GM23248 (cell line): ENCODE data around the gene VWA5B1. TPM values are rescaled to one million over a fixed set of nuclear protein-coding genes. Genes with fewer than 3 reads are reported as not detected.
A peak's percentile ranks its signal among the peaks of the same experiment; 100 is the strongest.

ENCODE experiments used
- DNase-seq: peaks from one replicate; pipeline ENCODE4 v3.0.0-alpha.2; 2015
- H2AFZ ChIP-seq: fragments of 200-600 bp; sonication (generic); 2 replicates; pipeline ENCODE4 v1.6.1; 2016; ENCODE audit warnings: antibody characterized with exemption
- H3F3A ChIP-seq: fragments of 200-600 bp; sonication (generic); 2 replicates; pipeline ENCODE4 v1.6.1; 2016; ENCODE audit warnings: mild to moderate bottlenecking, antibody characterized with exemption, mixed run types; ENCODE audit not compliant: insufficient read depth
- H3K27ac ChIP-seq: fragments of 200-600 bp; sonication (generic); 2 replicates; pipeline ENCODE4 v1.5.1; 2016; ENCODE audit warnings: mild to moderate bottlenecking
- H3K27me3 ChIP-seq: fragments of 200-600 bp; sonication (generic); replicated peaks from 2 replicates; pipeline ENCODE4 v1.6.1; 2016; ENCODE audit warnings: mild to moderate bottlenecking; ENCODE audit not compliant: insufficient read depth
- H3K36me3 ChIP-seq: fragments of 200-600 bp; sonication (generic); 2 replicates; pipeline ENCODE4 v1.6.1; 2016; ENCODE audit warnings: low read depth, mild to moderate bottlenecking
- H3K4me1 ChIP-seq: fragments of 200-600 bp; sonication (generic); 2 replicates; pipeline ENCODE4 v1.6.1; 2016; ENCODE audit warnings: mild to moderate bottlenecking; ENCODE audit not compliant: insufficient read depth
- H3K4me2 ChIP-seq: fragments of 200-600 bp; sonication (generic); one replicate; pipeline ENCODE4 v1.6.1; 2016; ENCODE audit warnings: mild to moderate bottlenecking; ENCODE audit not compliant: unreplicated experiment
- H3K4me3 ChIP-seq: fragments of 200-600 bp; sonication (generic); 2 replicates; pipeline ENCODE4 v1.5.1; 2016; ENCODE audit warnings: mild to moderate bottlenecking
- H3K79me2 ChIP-seq: fragments of 200-600 bp; sonication (generic); 2 replicates; pipeline ENCODE4 v1.6.1; 2016; ENCODE audit warnings: mild to moderate bottlenecking; ENCODE audit not compliant: insufficient read depth
- H3K9ac ChIP-seq: fragments of 200-600 bp; sonication (generic); 2 replicates; pipeline ENCODE4 v1.6.1; 2016; ENCODE audit warnings: mild to moderate bottlenecking
- H3K9me2 ChIP-seq: fragments of 200-600 bp; sonication (generic); 2 replicates; pipeline ENCODE4 v1.6.1; 2016; ENCODE audit warnings: mixed run types, mild to moderate bottlenecking, moderate library complexity; ENCODE audit not compliant: insufficient read depth
- H3K9me3 ChIP-seq: fragments of 200-600 bp; sonication (generic); one replicate; pipeline ENCODE4 v1.6.1; 2017; ENCODE audit warnings: low read depth
- H4K20me1 ChIP-seq: fragments of 200-600 bp; sonication (generic); 2 replicates; pipeline ENCODE4 v1.6.0; 2016; ENCODE audit not compliant: insufficient read depth
- EZH2 ChIP-seq: fragments of 200-600 bp; sonication (generic); IDR thresholded peaks from 2 replicates; pipeline ENCODE4 v1.6.1; 2018; ENCODE audit warnings: antibody characterized with exemption, mild to moderate bottlenecking; ENCODE audit not compliant: insufficient read depth, poor library complexity, severe bottlenecking
- EZH2phosphoT487 ChIP-seq: fragments of 200-600 bp; sonication (generic); IDR thresholded peaks from 2 replicates; pipeline ENCODE4 v1.6.1; 2018; ENCODE audit warnings: antibody characterized with exemption, moderate library complexity, mild to moderate bottlenecking, low read depth; ENCODE audit not compliant: insufficient read depth
- WGBS, 2 experiments: methylation state at CpG; one replicate each; pipeline ENCODE4 v1.1.6; 2015 to 2017; ENCODE audit warnings: low lambda C conversion rate in 2 of 2, low coverage in 1 of 2; ENCODE audit errors: missing lambda C conversion rate in 2 of 2; 5-methylcytosine and 5-hydroxymethylcytosine counted together
- in situ Hi-C: fragments of 300-500 bp; cut with MboI; formaldehyde crosslinking; loops from 2 replicates; pipeline ENCODE4 v1.15.0; 2020
- polyA plus RNA-seq: library from polyadenylated mRNA; unstranded; fragments of >200 nt; fragmentation: Nextera tagmentation; extraction: Ambion mirVana; gene quantifications from 2 replicates; pipeline ENCODE4 v1.2.1, GENCODE V29; 2016
- total RNA-seq: library from RNA; depleted of rRNA; stranded (reverse); fragments of >200 nt; shearing (Covaris generic); gene quantifications from 2 replicates; pipeline ENCODE4 v1.2.3, GENCODE V29; 2014

Gene VWA5B1
- total and polyA plus RNA-seq, 2 experiments from 2014 or later, result not detected

- H3K4me2 ChIP-seq, result no peak overlapping the region
- TF ChIP-seq EZH2 (no peak), EZH2phosphoT487 (no peak)
- no peak overlapping the region for H3K27ac ChIP-seq
- H3K27me3 ChIP-seq, result peaks cover 36% of the 10 kb centered on the region
- H2AFZ ChIP-seq, result no peak overlapping the region
- no peaks in the 10 kb centered on the region for H3F3A ChIP-seq
- H3K9me2 ChIP-seq, result no peaks in the 10 kb centered on the region
- no peaks in the 10 kb centered on the region for H3K79me2 ChIP-seq
- DNase-seq, result no peak
- no peak overlapping the region for H3K9ac ChIP-seq
- H3K4me1 ChIP-seq, result no peaks in the 10 kb centered on the region
- H3K4me3 ChIP-seq, result no peak overlapping the region
- WGBS, 2 experiments, result 73 to 78% methylated on average over 7 of the region's 7 CpGs
- no peaks in the 10 kb centered on the region for H3K36me3 ChIP-seq
- H4K20me1 ChIP-seq, result no peaks in the 10 kb centered on the region
- no peaks in the 10 kb centered on the region for H3K9me3 ChIP-seq
- in situ Hi-C loops, result no loop called here
Measured at GRCh38 chr1:20337581-20337980, 46.9 kb downstream of the VWA5B1 start.

GRCh38 chr1:20339811-20340457, 49.3 kb downstream of the VWA5B1 start:
- no peaks in the 10 kb centered on the region for H3K79me2 ChIP-seq

GRCh38 chr1:20342294-20343148, 51.8 kb downstream of the VWA5B1 start:
- no peaks in the 10 kb centered on the region for H3K79me2 ChIP-seq
- H3K4me1 ChIP-seq, result no peaks in the 10 kb centered on the region
- H2AFZ ChIP-seq, result no peak overlapping the region
- no peak overlapping the region for H3K9ac ChIP-seq
- no peaks in the 10 kb centered on the region for H3F3A ChIP-seq
- no peaks in the 10 kb centered on the region for H3K9me3 ChIP-seq
- in situ Hi-C loops, result no loop called here
- no peaks in the 10 kb centered on the region for H3K9me2 ChIP-seq
- H3K4me3 ChIP-seq, result no peak overlapping the region
- H3K27me3 ChIP-seq, result peaks cover 30% of the 10 kb centered on the region
- H3K4me2 ChIP-seq, result no peak overlapping the region
- H4K20me1 ChIP-seq, result no peaks in the 10 kb centered on the region
- no peak overlapping the region for H3K27ac ChIP-seq
- 53% methylated on average over 16 of the region's 17 CpGs for WGBS, 2 experiments
- H3K36me3 ChIP-seq, result no peaks in the 10 kb centered on the region
- no peak for DNase-seq
- TF ChIP-seq EZH2 (no peak), EZH2phosphoT487 (no peak)

More at GRCh38 chr1:20339811-20340457, 49.3 kb downstream of the VWA5B1 start:
- H3K36me3 ChIP-seq, result no peaks in the 10 kb centered on the region
- no peak overlapping the region for H3K4me3 ChIP-seq
- H2AFZ ChIP-seq, result no peak overlapping the region
- H3K9me2 ChIP-seq, result no peaks in the 10 kb centered on the region
- H3K27ac ChIP-seq, result no peak overlapping the region
- TF ChIP-seq EZH2 (no peak), EZH2phosphoT487 (no peak)
- H4K20me1 ChIP-seq, result no peaks in the 10 kb centered on the region
- 60 to 61% methylated on average over 9 of the region's 9 CpGs for WGBS, 2 experiments
- H3K4me1 ChIP-seq, result no peaks in the 10 kb centered on the region
- in situ Hi-C loops, result no loop called here
- H3K9ac ChIP-seq, result no peak overlapping the region
- H3K9me3 ChIP-seq, result no peaks in the 10 kb centered on the region
- H3F3A ChIP-seq, result no peaks in the 10 kb centered on the region
- H3K4me2 ChIP-seq, result no peak overlapping the region
- peaks cover 41% of the 10 kb centered on the region for H3K27me3 ChIP-seq
- peak; percentile 23 for DNase-seq

GRCh38 chr1:20343149-20343937, 52.7 kb downstream of the VWA5B1 start:
- Histone ChIP-seq H3K4me2 (no peak overlapping the region), H3K9me2 (no peaks in the 10 kb centered on the region), H3K27me3 (peaks cover 23% of the 10 kb centered on the region), H3K9ac (no peak overlapping the region), H4K20me1 (no peaks in the 10 kb centered on the region), H3K79me2 (no peaks in the 10 kb centered on the region), H2AFZ (no peak overlapping the region), H3K36me3 (no peaks in the 10 kb centered on the region), H3F3A (no peaks in the 10 kb centered on the region), H3K4me3 (no peak overlapping the region), H3K4me1 (no peaks in the 10 kb centered on the region), H3K27ac (no peak overlapping the region), H3K9me3 (no peaks in the 10 kb centered on the region)
- no peak for DNase-seq
- TF ChIP-seq EZH2phosphoT487 (no peak), EZH2 (no peak)
- 11 to 13% methylated on average over 15 to 59 of the region's 59 CpGs for WGBS, 2 experiments
- in situ Hi-C loops, result no loop called here
